Mesendoderm (in vitro differentiated cells): ENCODE results near the gene PNKD.

Source experiments
- DNase-seq: peaks from one replicate; pipeline ENCODE4 v3.0.0; 2013
- H2AK5ac ChIP-seq: 2 replicates; pipeline ENCODE4 v1.6.1; 2013; ENCODE audit warnings: low read length, inconsistent platforms
- H2BK120ac ChIP-seq: 2 replicates; pipeline ENCODE4 v1.6.1; 2013; ENCODE audit warnings: low read depth, mild to moderate bottlenecking, low read length, moderate library complexity, mixed read lengths
- H2BK15ac ChIP-seq: replicated peaks from 2 replicates; pipeline ENCODE4 v1.6.1; 2013; ENCODE audit warnings: low read depth, mild to moderate bottlenecking, moderate library complexity
- H2BK5ac ChIP-seq: 2 replicates; pipeline ENCODE4 v1.6.1; 2013; ENCODE audit warnings: low read length, inconsistent platforms
- H3K18ac ChIP-seq: 2 replicates; pipeline ENCODE4 v1.6.1; 2013; ENCODE audit warnings: mild to moderate bottlenecking, low read length, mixed read lengths
- H3K23ac ChIP-seq: one replicate; pipeline ENCODE4 v1.6.1; 2013; ENCODE audit warnings: low read length
- H3K27ac ChIP-seq: 2 replicates; pipeline ENCODE4 v1.5.1; 2013; ENCODE audit warnings: low read depth, mild to moderate bottlenecking, inconsistent platforms, low read length, moderate library complexity
- H3K27me3 ChIP-seq: 2 replicates; pipeline ENCODE4 v1.6.1; 2013; ENCODE audit warnings: low read length, control low read depth, mild to moderate bottlenecking, inconsistent platforms; ENCODE audit not compliant: insufficient read depth, poor library complexity
- H3K36me3 ChIP-seq: 2 replicates; pipeline ENCODE4 v1.6.1; 2013; ENCODE audit warnings: low read length, inconsistent platforms; ENCODE audit not compliant: control insufficient read depth, insufficient read depth
- H3K4ac ChIP-seq: one replicate; pipeline ENCODE4 v1.6.1; 2013; ENCODE audit warnings: low read depth, mild to moderate bottlenecking, low read length, moderate library complexity
- H3K4me1 ChIP-seq: 2 replicates; pipeline ENCODE4 v1.6.1; 2013; ENCODE audit warnings: low read depth, low read length, inconsistent platforms; ENCODE audit not compliant: control insufficient read depth
- H3K4me2 ChIP-seq: 2 replicates; pipeline ENCODE4 v1.6.1; 2013; ENCODE audit warnings: low read length
- H3K4me3 ChIP-seq: 2 replicates; pipeline ENCODE4 v1.5.1; 2013; ENCODE audit warnings: mild to moderate bottlenecking, low read length
- H3K56ac ChIP-seq: one replicate; pipeline ENCODE4 v1.6.1; 2013; ENCODE audit warnings: low read length
- H3K79me1 ChIP-seq: 2 replicates; pipeline ENCODE4 v1.6.1; 2013; ENCODE audit warnings: low read length, inconsistent platforms
- H3K79me2 ChIP-seq: 2 replicates; pipeline ENCODE4 v1.6.1; 2013; ENCODE audit warnings: mild to moderate bottlenecking, low read length; ENCODE audit not compliant: control insufficient read depth, insufficient read depth
- H3K9ac ChIP-seq: 2 replicates; pipeline ENCODE4 v1.6.1; 2013; ENCODE audit warnings: low read length, inconsistent platforms
- H4K5ac ChIP-seq: one replicate; pipeline ENCODE4 v1.6.1; 2013; ENCODE audit warnings: low read length
- H4K8ac ChIP-seq: one replicate; pipeline ENCODE4 v1.6.1; 2013; ENCODE audit warnings: low read depth, mild to moderate bottlenecking, control low read depth, low read length, moderate library complexity
- WGBS: extraction: QIAGEN DNeasy Blood & Tissue Kit; methylation state at CpG from one replicate; pipeline ENCODE4 v1.1.7; 2013; ENCODE audit warnings: low lambda C conversion rate, missing lambda C conversion rate; ENCODE audit not compliant: insufficient coverage; ENCODE audit errors: extremely low coverage; 5-methylcytosine and 5-hydroxymethylcytosine counted together

The PNKD gene

GRCh38 chr2:218266316-218266979 lies 3.9 kb upstream of the PNKD start:
- Histone ChIP-seq H3K4ac (no peak overlapping the region), H4K8ac (no peak overlapping the region), H2BK5ac (no peak overlapping the region), H3K79me2 (peaks cover 9% of the 10 kb centered on the region), H3K4me3 (no peak overlapping the region), H2BK15ac (no peak overlapping the region), H3K79me1 (peaks cover 7% of the 10 kb centered on the region), H3K23ac (no peak overlapping the region), H3K27ac (no peak overlapping the region), H2BK120ac (no peak overlapping the region), H4K5ac (no peak overlapping the region), H3K9ac (no peak overlapping the region), H3K4me2 (no peak overlapping the region), H3K56ac (no peak overlapping the region), H3K4me1 (no peaks in the 10 kb centered on the region), H3K18ac (no peak overlapping the region), H2AK5ac (no peak overlapping the region), H3K27me3 (no peaks in the 10 kb centered on the region), H3K36me3 (peaks cover 3% of the 10 kb centered on the region)
- WGBS: no CpG with 5 or more reads among the region's 15 CpGs
- DNase-seq: no peak

DNA sequence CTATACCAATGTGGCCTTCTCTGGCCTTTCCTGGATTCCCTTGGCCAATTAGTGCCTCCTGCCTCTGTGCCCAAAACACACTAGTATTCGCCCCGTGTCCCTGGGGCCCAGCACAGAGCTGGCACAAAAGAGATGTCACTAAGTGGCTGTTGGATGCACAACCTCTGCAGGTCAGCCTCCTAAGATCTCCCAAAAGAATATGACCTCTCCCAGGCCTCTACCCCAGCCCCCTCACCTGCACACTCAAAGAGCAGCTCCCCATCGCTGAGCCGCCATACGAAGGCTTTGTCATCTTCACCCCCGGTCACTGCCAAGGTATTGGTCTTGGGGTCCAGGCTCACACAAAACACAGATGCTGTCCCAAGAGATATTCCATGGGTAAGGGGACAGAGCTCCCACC lies 3.1 kb upstream of the PNKD start:
- H2BK120ac ChIP-seq: no peak overlapping the region
- no peak for DNase-seq
- no peak overlapping the region for H3K23ac ChIP-seq
- H3K18ac ChIP-seq: no peak overlapping the region
- H3K4ac ChIP-seq: no peak overlapping the region
- H3K4me3 ChIP-seq: no peak overlapping the region
- no peak overlapping the region for H2BK15ac ChIP-seq
- H2BK5ac ChIP-seq: no peak overlapping the region
- no peaks in the 10 kb centered on the region for H3K4me1 ChIP-seq
- no peak overlapping the region for H3K56ac ChIP-seq
- peaks cover 9% of the 10 kb centered on the region for H3K79me2 ChIP-seq
- no peak overlapping the region for H3K4me2 ChIP-seq
- H3K9ac ChIP-seq: no peak overlapping the region
- H3K79me1 ChIP-seq: peaks cover 7% of the 10 kb centered on the region
- no peaks in the 10 kb centered on the region for H3K27me3 ChIP-seq
- no peak overlapping the region for H4K8ac ChIP-seq
- peaks cover 3% of the 10 kb centered on the region for H3K36me3 ChIP-seq
- H3K27ac ChIP-seq: no peak overlapping the region
- WGBS: no CpG with 5 or more reads among the region's 6 CpGs
- H4K5ac ChIP-seq: no peak overlapping the region
- H2AK5ac ChIP-seq: no peak overlapping the region

DNA sequence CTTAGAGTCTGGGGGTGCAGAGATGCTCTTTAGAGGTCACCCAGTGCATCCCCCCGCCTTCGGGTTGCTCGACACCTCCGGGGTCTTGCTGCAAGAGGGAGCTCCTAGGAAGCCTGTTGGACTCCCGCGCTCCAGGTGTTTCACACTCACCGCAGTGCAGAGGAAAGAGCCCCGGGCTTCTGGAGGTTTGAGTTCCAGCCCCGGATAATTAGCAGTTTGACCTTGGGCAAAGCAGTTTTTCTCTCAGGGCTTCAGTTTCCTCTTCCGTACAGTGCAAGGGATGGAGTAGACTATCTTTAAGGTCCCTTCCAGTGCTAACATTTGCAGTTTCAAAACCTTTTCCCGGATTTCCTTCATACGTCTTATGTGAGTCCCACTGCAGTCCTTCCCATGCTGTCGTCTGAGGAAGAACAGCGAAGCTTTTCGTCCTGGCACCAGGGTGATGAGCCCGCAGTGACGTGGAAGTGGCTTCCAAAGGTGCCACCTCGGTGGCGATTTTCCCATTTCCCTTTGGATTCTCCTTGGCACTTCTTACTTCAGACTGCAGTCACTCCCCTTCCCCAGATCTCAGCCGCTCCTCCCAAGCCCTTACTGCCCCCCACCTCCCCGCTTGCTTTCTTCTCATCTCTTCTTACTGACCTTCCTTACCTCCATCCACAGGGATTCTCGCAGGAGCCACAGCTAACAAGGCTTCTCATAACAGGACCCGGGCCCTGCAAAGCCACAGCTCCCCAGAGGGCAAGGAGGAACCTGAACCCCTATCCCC lies 585 bp downstream of the PNKD start:
- Histone ChIP-seq H3K4me3 (peak overlapping the region; percentile 98), H4K8ac (no peak overlapping the region), H3K18ac (no peak overlapping the region), H3K9ac (peak overlapping the region; percentile 88), H3K56ac (peak overlapping the region; percentile 90), H3K36me3 (peaks cover 6% of the 10 kb centered on the region), H3K23ac (no peak overlapping the region), H2BK15ac (no peak overlapping the region), H3K4ac (no peak overlapping the region), H3K79me1 (peaks cover 7% of the 10 kb centered on the region), H3K4me2 (peak overlapping the region; percentile 51), H4K5ac (no peak overlapping the region), H2AK5ac (no peak overlapping the region), H3K4me1 (no peaks in the 10 kb centered on the region), H3K79me2 (peaks cover 9% of the 10 kb centered on the region), H3K27ac (no peak overlapping the region), H2BK5ac (no peak overlapping the region), H2BK120ac (no peak overlapping the region), H3K27me3 (no peaks in the 10 kb centered on the region)
- no CpG with 5 or more reads among the region's 23 CpGs for WGBS
- peak; percentile 37 for DNase-seq

DNA sequence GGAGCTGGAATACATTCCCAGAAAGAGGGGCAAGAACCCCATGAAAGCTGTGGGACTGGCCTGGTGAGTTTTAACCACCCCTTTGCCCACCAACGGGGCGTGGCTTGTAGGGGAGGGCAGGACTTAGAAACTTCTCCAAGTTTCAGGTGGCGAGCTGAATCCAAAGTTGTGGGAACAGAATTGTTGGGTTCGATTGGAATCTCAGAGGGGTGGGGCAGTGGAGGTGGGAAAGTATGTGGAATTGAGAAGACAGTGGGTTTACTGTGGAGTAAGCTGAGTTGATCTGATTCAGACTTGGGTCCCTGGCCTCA lies 1.1 kb downstream of the PNKD start:
- Histone ChIP-seq H4K8ac (no peak overlapping the region), H3K36me3 (peaks cover 5% of the 10 kb centered on the region), H2BK5ac (no peak overlapping the region), H3K79me2 (peaks cover 9% of the 10 kb centered on the region), H4K5ac (no peak overlapping the region), H3K18ac (no peak overlapping the region), H3K4me2 (no peak overlapping the region), H3K27ac (no peak overlapping the region), H3K23ac (no peak overlapping the region), H3K56ac (no peak overlapping the region), H2AK5ac (no peak overlapping the region), H3K79me1 (peaks cover 7% of the 10 kb centered on the region), H2BK15ac (no peak overlapping the region), H3K9ac (peak overlapping the region; percentile 88), H3K4me3 (no peak overlapping the region), H3K27me3 (no peaks in the 10 kb centered on the region), H3K4ac (no peak overlapping the region), H2BK120ac (no peak overlapping the region), H3K4me1 (no peaks in the 10 kb centered on the region)
- no CpG with 5 or more reads among the region's 4 CpGs for WGBS
- no peak for DNase-seq

DNA sequence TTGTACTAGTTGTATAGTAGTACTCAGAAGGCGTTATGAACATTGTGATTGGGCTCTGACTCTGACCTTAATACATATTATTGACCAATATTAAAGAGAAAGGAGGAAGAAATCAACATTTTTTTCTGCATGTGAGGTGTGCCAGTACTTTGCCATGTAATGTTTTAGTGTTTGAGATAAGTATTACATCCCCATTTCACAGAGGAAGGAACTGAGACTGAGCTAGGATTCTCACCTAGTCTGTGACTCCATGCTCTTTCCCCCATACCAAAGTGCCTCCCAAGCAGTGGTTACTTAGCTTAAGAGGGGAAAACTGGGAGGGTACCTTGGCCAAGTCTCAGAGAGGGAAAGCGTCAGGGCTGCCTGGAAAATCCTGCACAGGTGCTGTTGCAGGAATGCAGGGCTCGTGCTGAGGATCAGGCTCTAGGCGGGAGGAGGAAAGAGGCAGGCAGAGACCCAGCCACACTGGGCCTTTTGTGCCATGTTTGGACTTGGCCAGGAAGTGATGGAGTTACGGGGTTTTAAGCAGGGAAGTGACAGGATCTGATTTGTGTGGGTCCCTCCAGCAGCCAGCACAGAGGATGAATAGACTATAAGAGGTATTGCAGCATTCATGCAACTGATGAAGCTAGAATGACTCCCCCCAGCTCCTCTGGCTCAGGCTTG lies 1.7 kb downstream of the PNKD start:
- Histone ChIP-seq H3K36me3 (peaks cover 9% of the 10 kb centered on the region), H3K4me3 (no peak overlapping the region), H3K4ac (no peak overlapping the region), H2BK5ac (no peak overlapping the region), H3K4me1 (no peaks in the 10 kb centered on the region), H3K4me2 (no peak overlapping the region), H3K18ac (no peak overlapping the region), H2BK15ac (no peak overlapping the region), H3K79me1 (peaks cover 7% of the 10 kb centered on the region), H4K5ac (no peak overlapping the region), H2BK120ac (no peak overlapping the region), H3K56ac (no peak overlapping the region), H2AK5ac (no peak overlapping the region), H3K27ac (no peak overlapping the region), H3K23ac (no peak overlapping the region), H3K27me3 (no peaks in the 10 kb centered on the region), H3K79me2 (peaks cover 9% of the 10 kb centered on the region), H4K8ac (no peak overlapping the region), H3K9ac (no peak overlapping the region)
- WGBS: no CpG with 5 or more reads among the region's 5 CpGs
- DNase-seq: no peak
